Neural crest cell (in vitro differentiated cells): ENCODE data around the gene TNFAIP8. TPM values are rescaled to one million over a fixed set of nuclear protein-coding genes. Genes with fewer than 3 reads are reported as not detected.

Experiments used
- DNase-seq: peaks from one replicate; pipeline ENCODE4 v3.0.0; 2021; ENCODE audit warnings: low read depth, mixed read lengths, low spot score
- H3K27ac Mint-ChIP-seq: one replicate; pipeline ENCODE4 v1.8.0; 2021; ENCODE audit warnings: mild to moderate bottlenecking, mixed read lengths; ENCODE audit not compliant: unreplicated experiment
- H3K27me3 Mint-ChIP-seq: 2 replicates; pipeline ENCODE4 v1.8.0; 2021; ENCODE audit warnings: low read depth, mild to moderate bottlenecking, mixed read lengths
- H3K36me3 Mint-ChIP-seq: 2 replicates; pipeline ENCODE4 v1.8.0; 2021; ENCODE audit warnings: low read depth, mild to moderate bottlenecking, mixed read lengths
- H3K4me1 Mint-ChIP-seq: 2 replicates; pipeline ENCODE4 v1.8.0; 2021; ENCODE audit warnings: mixed read lengths
- H3K4me3 Mint-ChIP-seq: one replicate; pipeline ENCODE4 v1.8.0; 2021; ENCODE audit warnings: mild to moderate bottlenecking, mixed read lengths
- H3K9me3 Mint-ChIP-seq: 2 replicates; pipeline ENCODE4 v1.8.0; 2021; ENCODE audit warnings: mixed read lengths
- CTCF ChIP-seq: fragments of 200-600 bp; sonication (generic); conservative IDR thresholded peaks from 2 replicates; pipeline ENCODE4 v1.5.0; 2021; ENCODE audit warnings: antibody characterized with exemption, mild to moderate bottlenecking
- total RNA-seq: library from RNA; stranded (reverse); gene quantifications from 2 replicates; pipeline ENCODE4 v1.2.1, GENCODE V29; 2021

The TNFAIP8 gene
- total RNA-seq, 1 donor from 2014 or later: 8.6 TPM

GRCh38 chr5:119402555-119402954 is 46.7 kb downstream of the TNFAIP8 start:
- Mint-ChIP-seq H3K36me3 (no peaks in the 10 kb centered on the region), H3K27me3 (no peaks in the 10 kb centered on the region), H3K9me3 (peaks cover 3% of the 10 kb centered on the region), H3K27ac (peak overlapping the region; percentile 96), H3K4me3 (peak overlapping the region; percentile 25), H3K4me1 (peaks cover 25% of the 10 kb centered on the region)
- no peak for TF ChIP-seq CTCF
- DNase-seq: no peak

- peak overlapping the region; percentile 84 for H3K27ac Mint-ChIP-seq
- no peak for DNase-seq
- H3K9me3 Mint-ChIP-seq: peaks cover 3% of the 10 kb centered on the region
- H3K36me3 Mint-ChIP-seq: no peaks in the 10 kb centered on the region
- no peak for TF ChIP-seq CTCF
- no peak overlapping the region for H3K4me3 Mint-ChIP-seq
- peaks cover 25% of the 10 kb centered on the region for H3K4me1 Mint-ChIP-seq
- H3K27me3 Mint-ChIP-seq: no peaks in the 10 kb centered on the region
Observed at GRCh38 chr5:119404033-119404432, 48.2 kb downstream of the TNFAIP8 start.

GRCh38 chr5:119405419-119405818 is 49.6 kb downstream of the TNFAIP8 start:
- no peaks in the 10 kb centered on the region for H3K36me3 Mint-ChIP-seq
- TF ChIP-seq CTCF: no peak
- H3K9me3 Mint-ChIP-seq: peaks cover 3% of the 10 kb centered on the region
- H3K4me1 Mint-ChIP-seq: peaks cover 25% of the 10 kb centered on the region
- H3K27ac Mint-ChIP-seq: no peak overlapping the region
- DNase-seq: no peak
- H3K4me3 Mint-ChIP-seq: no peak overlapping the region
- H3K27me3 Mint-ChIP-seq: no peaks in the 10 kb centered on the region

GRCh38 chr5:119406551-119407110 is 50.8 kb downstream of the TNFAIP8 start:
- no peak overlapping the region for H3K27ac Mint-ChIP-seq
- no peaks in the 10 kb centered on the region for H3K27me3 Mint-ChIP-seq
- H3K36me3 Mint-ChIP-seq: no peaks in the 10 kb centered on the region
- H3K4me3 Mint-ChIP-seq: no peak overlapping the region
- H3K9me3 Mint-ChIP-seq: peaks cover 3% of the 10 kb centered on the region
- no peak for TF ChIP-seq CTCF
- no peak for DNase-seq
- peaks cover 25% of the 10 kb centered on the region for H3K4me1 Mint-ChIP-seq

- Mint-ChIP-seq H3K27me3 (peaks cover 2% of the 10 kb centered on the region), H3K4me3 (no peak overlapping the region), H3K4me1 (peaks cover 9% of the 10 kb centered on the region), H3K27ac (no peak overlapping the region), H3K9me3 (no peaks in the 10 kb centered on the region), H3K36me3 (no peaks in the 10 kb centered on the region)
- DNase-seq: no peak
- TF ChIP-seq CTCF: no peak
Observed at GRCh38 chr5:119409235-119409815, 53.5 kb downstream of the TNFAIP8 start.
